ENCODE measurements around the gene OPTC. TPM values are rescaled to one million over a fixed set of nuclear protein-coding genes. Genes with fewer than 3 reads are reported as not detected.

Gene OPTC
- polyA plus RNA-seq, 2 of the 4 experiments (the other 2 are of a cell fraction), result not detected

DNA sequence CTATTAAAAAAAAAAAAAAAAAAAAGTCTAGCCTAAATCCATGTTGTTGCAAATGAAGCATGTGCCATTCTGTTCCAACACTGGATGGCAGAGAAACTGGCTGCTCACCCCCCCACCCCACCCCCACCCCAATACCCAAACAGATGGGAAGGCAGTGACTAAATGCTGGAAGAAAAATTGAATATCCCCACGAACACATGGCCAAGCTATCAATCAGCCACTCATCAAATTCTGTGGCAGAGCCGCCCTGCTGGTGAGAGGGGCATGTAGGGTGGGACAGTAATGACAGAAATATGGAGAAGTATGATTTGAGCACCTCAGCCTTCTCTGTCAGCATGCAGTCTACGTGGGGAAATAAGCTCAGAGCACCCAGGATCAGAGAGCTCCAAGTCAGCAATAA is 34.1 kb downstream of the OPTC start:
- FAIRE-seq (no peak), ATAC-seq (peak in 1 of 2 experiments; percentile 43; a peak in 2 of 6 replicates), DNase-seq (ENCODE audit: low read depth in 1 of 2, low spot score in 1 of 2) (no peak)
- 87% methylated on average over 3 of the region's 3 CpGs for WGBS (ENCODE audit: missing lambda C conversion rate)
- TF ChIP-seq NPAS2 (CRISPR knock-in tag; IDR thresholded peaks at IDR 0.05; ENCODE audit: borderline replicate concordance) (no peak), TP53 (CRISPR knock-in tag; IDR thresholded peaks at IDR 0.05) (no peak), ESRRA (IDR thresholded peaks at IDR 0.05; ENCODE audit: borderline replicate concordance, low read length) (no peak), CHD4 (IDR thresholded peaks at IDR 0.05; ENCODE audit: borderline replicate concordance) (no peak), FOSB (CRISPR knock-in tag; IDR thresholded peaks at IDR 0.05) (no peak), RAD21 (conservative IDR thresholded peaks at IDR 0.05 in 1 of 2, IDR thresholded peaks at IDR 0.05 in 1 of 2) (no peak), POLR2A (IDR thresholded peaks at IDR 0.05; ENCODE audit: low read length) (no peak), MYC (IDR thresholded peaks at IDR 0.05; ENCODE audit: borderline replicate concordance, low read length) (no peak), JUN (IDR thresholded peaks at IDR 0.05) (no peak), TFCP2L1 (CRISPR knock-in tag; IDR thresholded peaks at IDR 0.05) (no peak), MAZ (IDR thresholded peaks at IDR 0.05; ENCODE audit: borderline replicate concordance, low read depth, low read length) (no peak), ZFP36 (IDR thresholded peaks at IDR 0.05; ENCODE audit: borderline replicate concordance, partially characterized antibody) (no peak), RARB (CRISPR knock-in tag; IDR thresholded peaks at IDR 0.05) (no peak), PBX3 (IDR thresholded peaks at IDR 0.05) (no peak), EP300 (IDR thresholded peaks at IDR 0.05) (no peak), JUNB (IDR thresholded peaks at IDR 0.05) (no peak), PHF8 (IDR thresholded peaks at IDR 0.05; ENCODE audit: borderline replicate concordance, low read depth) (no peak), KDM1A (IDR thresholded peaks at IDR 0.05; ENCODE audit: low read depth) (no peak)
- TF ChIP-seq, protein P1, sequence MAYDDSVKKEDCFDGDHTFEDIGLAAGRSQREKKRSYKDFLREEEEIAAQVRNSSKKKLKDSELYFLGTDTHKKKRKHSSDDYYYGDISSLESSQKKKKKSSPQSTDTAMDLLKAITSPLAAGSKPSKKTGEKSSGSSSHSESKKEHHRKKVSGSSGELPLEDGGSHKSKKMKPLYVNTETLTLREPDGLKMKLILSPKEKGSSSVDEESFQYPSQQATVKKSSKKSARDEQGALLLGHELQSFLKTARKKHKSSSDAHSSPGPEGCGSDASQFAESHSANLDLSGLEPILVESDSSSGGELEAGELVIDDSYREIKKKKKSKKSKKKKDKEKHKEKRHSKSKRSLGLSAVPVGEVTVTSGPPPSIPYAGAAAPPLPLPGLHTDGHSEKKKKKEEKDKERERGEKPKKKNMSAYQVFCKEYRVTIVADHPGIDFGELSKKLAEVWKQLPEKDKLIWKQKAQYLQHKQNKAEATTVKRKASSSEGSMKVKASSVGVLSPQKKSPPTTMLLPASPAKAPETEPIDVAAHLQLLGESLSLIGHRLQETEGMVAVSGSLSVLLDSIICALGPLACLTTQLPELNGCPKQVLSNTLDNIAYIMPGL (CRISPR knock-in tag; IDR thresholded peaks at IDR 0.05; ENCODE audit: borderline replicate concordance), result no peak
- no peak overlapping the region for H3K4me2 ChIP-seq
- no peaks in the 10 kb centered on the region for H3K9me3 ChIP-seq
- peak overlapping the region in 1 of 2 experiments; percentile 5; a peak in 1 of 6 replicates for H3K27ac ChIP-seq
- no peak overlapping the region for H3K4me3 ChIP-seq
- peaks cover 13% of the 10 kb centered on the region for H3K4me1 ChIP-seq
- POLR2A ChIA-PET, result no interaction called here
- CTCF ChIA-PET, result interaction anchor here (0.9 to 2.4 kb wide), 3 partner anchors 14 to 24 kb away, joined by 3 to 13 read pairs (median 4); no protein-coding TSS in a partner anchor

- Histone ChIP-seq H3K27ac (no peak overlapping the region; a peak in 1 of 6 replicates), H3K4me2 (no peak overlapping the region), H3K9me3 (no peaks in the 10 kb centered on the region), H3K4me3 (no peak overlapping the region), H3K4me1 (peaks cover 22% of the 10 kb centered on the region)
- ChIA-PET CTCF (no interaction called here), POLR2A (no interaction called here)
- WGBS (ENCODE audit: missing lambda C conversion rate), result 79% methylated on average over 5 of the region's 6 CpGs
- ATAC-seq (no peak), DNase-seq (ENCODE audit: low read depth in 1 of 2, low spot score in 1 of 2) (no peak), FAIRE-seq (no peak)
- no peak for TF ChIP-seq CBX2 (IDR thresholded peaks at IDR 0.05; ENCODE audit: borderline replicate concordance, low read depth)
- no peak for TF ChIP-seq SMC3 (IDR thresholded peaks at IDR 0.05)
- TF ChIP-seq, protein P2, sequence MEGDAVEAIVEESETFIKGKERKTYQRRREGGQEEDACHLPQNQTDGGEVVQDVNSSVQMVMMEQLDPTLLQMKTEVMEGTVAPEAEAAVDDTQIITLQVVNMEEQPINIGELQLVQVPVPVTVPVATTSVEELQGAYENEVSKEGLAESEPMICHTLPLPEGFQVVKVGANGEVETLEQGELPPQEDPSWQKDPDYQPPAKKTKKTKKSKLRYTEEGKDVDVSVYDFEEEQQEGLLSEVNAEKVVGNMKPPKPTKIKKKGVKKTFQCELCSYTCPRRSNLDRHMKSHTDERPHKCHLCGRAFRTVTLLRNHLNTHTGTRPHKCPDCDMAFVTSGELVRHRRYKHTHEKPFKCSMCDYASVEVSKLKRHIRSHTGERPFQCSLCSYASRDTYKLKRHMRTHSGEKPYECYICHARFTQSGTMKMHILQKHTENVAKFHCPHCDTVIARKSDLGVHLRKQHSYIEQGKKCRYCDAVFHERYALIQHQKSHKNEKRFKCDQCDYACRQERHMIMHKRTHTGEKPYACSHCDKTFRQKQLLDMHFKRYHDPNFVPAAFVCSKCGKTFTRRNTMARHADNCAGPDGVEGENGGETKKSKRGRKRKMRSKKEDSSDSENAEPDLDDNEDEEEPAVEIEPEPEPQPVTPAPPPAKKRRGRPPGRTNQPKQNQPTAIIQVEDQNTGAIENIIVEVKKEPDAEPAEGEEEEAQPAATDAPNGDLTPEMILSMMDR (IDR thresholded peaks at IDR 0.05), result no peak
- TF ChIP-seq TFCP2L1 (CRISPR knock-in tag; IDR thresholded peaks at IDR 0.05), result no peak
- TF ChIP-seq TP53 (CRISPR knock-in tag; IDR thresholded peaks at IDR 0.05), result no peak
- no peak for TF ChIP-seq KDM1A (IDR thresholded peaks at IDR 0.05; ENCODE audit: low read depth)
- no peak for TF ChIP-seq EHF (CRISPR knock-in tag; IDR thresholded peaks at IDR 0.05)
- no peak for TF ChIP-seq PHF8 (IDR thresholded peaks at IDR 0.05; ENCODE audit: borderline replicate concordance, low read depth)
- TF ChIP-seq HOXB13 (CRISPR knock-in tag; IDR thresholded peaks at IDR 0.05; ENCODE audit: low read depth), result no peak
- no peak for TF ChIP-seq NFE2L2 (conservative IDR thresholded peaks at IDR 0.05; ENCODE audit: low read length)
- TF ChIP-seq, protein P1 (CRISPR knock-in tag; IDR thresholded peaks at IDR 0.05; ENCODE audit: borderline replicate concordance), result no peak
These were observed 35.3 kb downstream of the OPTC start for GRCh38 chr1:203528976-203529835.

All from A549 (cell line).